HepG2 (cell line): ENCODE data around the gene PPAN. TPM values are rescaled to one million over a fixed set of nuclear protein-coding genes. Genes with fewer than 3 reads are reported as not detected.

ENCODE experiments used
- ATAC-seq: fragments of 200-7000 bp; cut with Tn5 transposase; 3 replicates; pipeline ENCODE4 v1.9.1; 2020; ENCODE audit warnings: mild to moderate bottlenecking, moderate library complexity
- BruUV-seq: library from RNA; stranded (reverse); fragments of 400-500 nt; replicated peaks from 2 replicates; lab custom pipeline; 2021; lab: Mats Ljungman, UMichigan
- CTCF ChIA-PET: fragments of 300-600 bp; formaldehyde crosslinking; extraction: SDS; loops from one replicate; lab custom pipeline; 2021; ENCODE audit warnings: low total read pairs, inconsistent platforms, low intra/inter-chr PET ratio; lab: Yijun Ruan, JAX
- POLR2A ChIA-PET: fragments of 350-600 bp; sonication (Branson Sonifier 250); formaldehyde crosslinking; loops from one replicate; lab custom pipeline; 2020; ENCODE audit warnings: antibody characterized with exemption, inconsistent platforms; lab: Yijun Ruan, JAX
- DNase-seq: peaks from one replicate; pipeline ENCODE4 v3.0.0-alpha.2; 2015; ENCODE audit warnings: low spot score
- FAIRE-seq: peaks from 3 replicates; lab custom pipeline; 2011; peaks lifted over from hg19 to GRCh38; lab: Jason Lieb, UNC
- H2AFZ ChIP-seq: one replicate; pipeline ENCODE4 v1.6.1; 2011; ENCODE audit warnings: low read length, inconsistent platforms
- H3K27ac ChIP-seq: fragments of 300-600 bp; 3 replicates; pipeline ENCODE4 v1.8.0; 2011; ENCODE audit warnings: mixed run types, mild to moderate bottlenecking, mixed read lengths, low read length, inconsistent platforms; ENCODE audit not compliant: insufficient read depth; ENCODE audit errors: extremely low read length
- H3K27me3 ChIP-seq, 2 experiments: fragments of 200-600 bp in 1 of 2; 2 replicates in 1 of 2; 3 replicates in 1 of 2; pipeline versions ENCODE4 v1.6.0 to v1.8.0; 2011; ENCODE audit warnings: low read length in 2 of 2, mild to moderate bottlenecking in 2 of 2, moderate library complexity in 2 of 2, inconsistent platforms in 1 of 2; ENCODE audit not compliant: insufficient read depth in 2 of 2, control insufficient read depth in 1 of 2
- H3K36me3 ChIP-seq, 2 experiments: fragments of 200-600 bp in 1 of 2; replicated peaks in 1 of 2; 2 replicates in 1 of 2; 3 replicates in 1 of 2; pipeline versions ENCODE4 v1.5.1 to v1.8.0; 2011; ENCODE audit warnings: low read length in 2 of 2, inconsistent platforms in 1 of 2; ENCODE audit not compliant: insufficient read depth in 2 of 2, control insufficient read depth in 1 of 2
- H3K4me1 ChIP-seq: 2 replicates; pipeline ENCODE4 v1.5.1; 2012; ENCODE audit warnings: low read length, inconsistent platforms; ENCODE audit not compliant: insufficient read depth
- H3K4me2 ChIP-seq: 2 replicates; pipeline ENCODE4 v1.6.0; 2011; ENCODE audit warnings: low read depth, low read length, inconsistent platforms
- H3K4me3 ChIP-seq, 3 experiments: fragments of 200-600 bp in 1 of 3; sonication (generic), shearing (Covaris generic) in 1 of 3; replicated peaks in 1 of 3; 2 replicates each; pipeline ENCODE4 v1.5.1; 2011 to 2016; ENCODE audit warnings: low read length in 3 of 3, inconsistent platforms in 2 of 3, low read depth in 2 of 3, mild to moderate bottlenecking in 2 of 3, control low read depth in 1 of 3, mixed read lengths in 1 of 3; ENCODE audit not compliant: insufficient read depth in 1 of 3
- H3K79me2 ChIP-seq: one replicate; pipeline ENCODE4 v1.6.1; 2011; ENCODE audit warnings: low read length, inconsistent platforms; ENCODE audit not compliant: insufficient read depth
- H3K9ac ChIP-seq: 2 replicates; pipeline ENCODE4 v1.6.0; 2011; ENCODE audit warnings: mild to moderate bottlenecking, low read depth, low read length, inconsistent platforms; ENCODE audit not compliant: insufficient read depth
- H3K9me3 ChIP-seq: 2 replicates; pipeline ENCODE4 v1.5.1; 2012; ENCODE audit warnings: mild to moderate bottlenecking, low read length
- H4K20me1 ChIP-seq: 2 replicates; pipeline ENCODE4 v1.6.0; 2011; ENCODE audit warnings: inconsistent platforms, mild to moderate bottlenecking, low read length, moderate library complexity; ENCODE audit not compliant: insufficient read depth
- KDM1A ChIP-seq: IDR thresholded peaks from 2 replicates; pipeline ENCODE4 v1.6.1; 2016; ENCODE audit warnings: missing compliant biosample characterization
- NAIF1 ChIP-seq: sonication (generic); formaldehyde crosslinking; IDR thresholded peaks from 2 replicates; pipeline ENCODE4 v1.5.0; 2020; ENCODE audit warnings: mild to moderate bottlenecking, missing genetic modification reagents, borderline replicate concordance
- TOPORS ChIP-seq: sonication (generic); formaldehyde crosslinking; IDR thresholded peaks from 2 replicates; pipeline ENCODE4 v1.8.0; 2023; ENCODE audit warnings: mild to moderate bottlenecking, missing genetic modification reagents
- ZNF234 ChIP-seq: sonication (generic); formaldehyde crosslinking; conservative IDR thresholded peaks from 2 replicates; pipeline ENCODE4 v1.5.1; 2020; ENCODE audit warnings: mild to moderate bottlenecking, missing genetic modification reagents
- ZNF652 ChIP-seq: IDR thresholded peaks from 2 replicates; pipeline ENCODE4 v1.6.1; 2016; ENCODE audit warnings: low read depth, borderline replicate concordance
- ZNF660 ChIP-seq: sonication (generic); formaldehyde crosslinking; IDR thresholded peaks from 2 replicates; pipeline ENCODE4 v1.5.1; 2020; ENCODE audit warnings: mild to moderate bottlenecking, low read depth, missing genetic modification reagents, borderline replicate concordance
- ZNF788 ChIP-seq: sonication (generic); formaldehyde crosslinking; IDR thresholded peaks from 2 replicates; pipeline ENCODE4 v1.5.0; 2020; ENCODE audit warnings: mild to moderate bottlenecking, missing genetic modification reagents, borderline replicate concordance
- whole genome bisulfite sequencing: methylation state at CpG from one replicate; pipeline ENCODE4 v1.1.6; 2017; ENCODE audit warnings: low lambda C conversion rate; 5-methylcytosine and 5-hydroxymethylcytosine counted together
- in situ Hi-C: cut with HindIII; loops from 2 replicates; pipeline ENCODE4 v1.10.0; 2017; ENCODE audit warnings: low pct_unique_long_range_greater_than_20kb; ENCODE audit not compliant: extremely low pct_ligation_motif_present
- intact Hi-C: fragments of 100-400 bp; cut with micrococcal nuclease; formaldehyde crosslinking; loops from one replicate; pipeline ENCODE4 v1.10.0; 2022; ENCODE audit not compliant: unreplicated experiment
- polyA plus RNA-seq, 8 experiments: library from polyadenylated mRNA; depleted of rRNA in 3 of 8; stranded (reverse) in 7 of 8; unstranded in 1 of 8; fragments of >200 nt; fragmentation: Illumina TruSeq in 4 of 8; extraction: Trizol in 4 of 8; gene quantifications; 2 replicates each; pipeline versions ENCODE4 v1.2.1 to v1.2.3, GENCODE V29; 2011 to 2016; ENCODE audit warnings: low read depth in 4 of 8, missing spikeins in 1 of 8, mixed read lengths in 1 of 8; ENCODE audit not compliant: insufficient read depth in 1 of 8
- total RNA-seq, 5 experiments: library from RNA; depleted of rRNA; stranded (reverse); fragments of >200 nt; fragmentation: Illumina TruSeq; extraction: Trizol; gene quantifications; 2 replicates each; pipeline ENCODE4 v1.2.3, GENCODE V29; 2016; ENCODE audit warnings: low read depth in 1 of 5
- TF ChIP-seq, protein P1 (sequence below): sonication (generic); formaldehyde crosslinking; IDR thresholded peaks from 2 replicates; pipeline ENCODE4 v1.5.0; 2020; ENCODE audit warnings: mild to moderate bottlenecking, missing genetic modification reagents, borderline replicate concordance
- TF ChIP-seq, protein P2 (sequence below): IDR thresholded peaks from 2 replicates; pipeline ENCODE4 v1.6.1; 2016
- TF ChIP-seq, protein P3 (sequence below), 2 experiments: IDR thresholded peaks; 2 replicates each; pipeline ENCODE4 v1.6.1; 2011 to 2012; ENCODE audit warnings: low read length in 2 of 2, borderline replicate concordance in 1 of 2, low read depth in 1 of 2, mild to moderate bottlenecking in 1 of 2, moderate library complexity in 1 of 2

The PPAN gene
- total and polyA plus RNA-seq, 2 of the 13 experiments (the other 11 are each of a cell fraction or from before 2014, with no cell fraction given) = 36.2 to 41.9 TPM

DNA sequence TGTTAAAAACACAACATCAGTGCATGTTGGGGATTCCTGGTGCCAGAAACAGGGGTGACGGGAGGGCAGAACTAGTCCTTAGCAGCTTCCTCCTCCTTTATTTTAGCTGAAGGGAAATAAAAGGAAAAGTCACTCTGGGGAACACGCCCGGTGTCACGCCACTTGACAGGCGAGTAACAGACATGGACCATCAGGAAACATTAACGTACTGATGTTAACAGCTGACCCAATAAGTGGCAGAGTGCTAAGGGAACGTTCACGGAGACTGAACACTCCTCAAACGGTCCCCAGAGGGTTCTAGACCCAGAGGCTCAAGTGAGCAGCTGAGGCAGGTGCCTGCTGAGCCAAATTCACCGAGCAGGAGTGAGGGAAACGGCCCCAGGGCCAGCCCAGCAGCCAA is 27.4 kb downstream of the PPAN start (continued):
- TF ChIP-seq, protein P1, sequence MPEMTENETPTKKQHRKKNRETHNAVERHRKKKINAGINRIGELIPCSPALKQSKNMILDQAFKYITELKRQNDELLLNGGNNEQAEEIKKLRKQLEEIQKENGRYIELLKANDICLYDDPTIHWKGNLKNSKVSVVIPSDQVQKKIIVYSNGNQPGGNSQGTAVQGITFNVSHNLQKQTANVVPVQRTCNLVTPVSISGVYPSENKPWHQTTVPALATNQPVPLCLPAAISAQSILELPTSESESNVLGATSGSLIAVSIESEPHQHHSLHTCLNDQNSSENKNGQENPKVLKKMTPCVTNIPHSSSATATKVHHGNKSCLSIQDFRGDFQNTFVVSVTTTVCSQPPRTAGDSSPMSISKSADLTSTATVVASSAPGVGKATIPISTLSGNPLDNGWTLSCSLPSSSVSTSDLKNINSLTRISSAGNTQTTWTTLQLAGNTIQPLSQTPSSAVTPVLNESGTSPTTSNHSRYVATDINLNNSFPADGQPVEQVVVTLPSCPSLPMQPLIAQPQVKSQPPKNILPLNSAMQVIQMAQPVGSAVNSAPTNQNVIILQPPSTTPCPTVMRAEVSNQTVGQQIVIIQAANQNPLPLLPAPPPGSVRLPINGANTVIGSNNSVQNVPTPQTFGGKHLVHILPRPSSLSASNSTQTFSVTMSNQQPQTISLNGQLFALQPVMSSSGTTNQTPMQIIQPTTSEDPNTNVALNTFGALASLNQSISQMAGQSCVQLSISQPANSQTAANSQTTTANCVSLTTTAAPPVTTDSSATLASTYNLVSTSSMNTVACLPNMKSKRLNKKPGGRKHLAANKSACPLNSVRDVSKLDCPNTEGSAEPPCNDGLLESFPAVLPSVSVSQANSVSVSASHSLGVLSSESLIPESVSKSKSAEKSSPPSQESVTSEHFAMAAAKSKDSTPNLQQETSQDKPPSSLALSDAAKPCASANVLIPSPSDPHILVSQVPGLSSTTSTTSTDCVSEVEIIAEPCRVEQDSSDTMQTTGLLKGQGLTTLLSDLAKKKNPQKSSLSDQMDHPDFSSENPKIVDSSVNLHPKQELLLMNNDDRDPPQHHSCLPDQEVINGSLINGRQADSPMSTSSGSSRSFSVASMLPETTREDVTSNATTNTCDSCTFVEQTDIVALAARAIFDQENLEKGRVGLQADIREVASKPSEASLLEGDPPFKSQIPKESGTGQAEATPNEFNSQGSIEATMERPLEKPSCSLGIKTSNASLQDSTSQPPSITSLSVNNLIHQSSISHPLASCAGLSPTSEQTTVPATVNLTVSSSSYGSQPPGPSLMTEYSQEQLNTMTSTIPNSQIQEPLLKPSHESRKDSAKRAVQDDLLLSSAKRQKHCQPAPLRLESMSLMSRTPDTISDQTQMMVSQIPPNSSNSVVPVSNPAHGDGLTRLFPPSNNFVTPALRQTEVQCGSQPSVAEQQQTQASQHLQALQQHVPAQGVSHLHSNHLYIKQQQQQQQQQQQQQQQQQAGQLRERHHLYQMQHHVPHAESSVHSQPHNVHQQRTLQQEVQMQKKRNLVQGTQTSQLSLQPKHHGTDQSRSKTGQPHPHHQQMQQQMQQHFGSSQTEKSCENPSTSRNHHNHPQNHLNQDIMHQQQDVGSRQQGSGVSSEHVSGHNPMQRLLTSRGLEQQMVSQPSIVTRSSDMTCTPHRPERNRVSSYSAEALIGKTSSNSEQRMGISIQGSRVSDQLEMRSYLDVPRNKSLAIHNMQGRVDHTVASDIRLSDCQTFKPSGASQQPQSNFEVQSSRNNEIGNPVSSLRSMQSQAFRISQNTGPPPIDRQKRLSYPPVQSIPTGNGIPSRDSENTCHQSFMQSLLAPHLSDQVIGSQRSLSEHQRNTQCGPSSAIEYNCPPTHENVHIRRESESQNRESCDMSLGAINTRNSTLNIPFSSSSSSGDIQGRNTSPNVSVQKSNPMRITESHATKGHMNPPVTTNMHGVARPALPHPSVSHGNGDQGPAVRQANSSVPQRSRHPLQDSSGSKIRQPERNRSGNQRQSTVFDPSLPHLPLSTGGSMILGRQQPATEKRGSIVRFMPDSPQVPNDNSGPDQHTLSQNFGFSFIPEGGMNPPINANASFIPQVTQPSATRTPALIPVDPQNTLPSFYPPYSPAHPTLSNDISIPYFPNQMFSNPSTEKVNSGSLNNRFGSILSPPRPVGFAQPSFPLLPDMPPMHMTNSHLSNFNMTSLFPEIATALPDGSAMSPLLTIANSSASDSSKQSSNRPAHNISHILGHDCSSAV (CRISPR knock-in tag) = no peak
- no peak for TF ChIP-seq ZNF234

DNA sequence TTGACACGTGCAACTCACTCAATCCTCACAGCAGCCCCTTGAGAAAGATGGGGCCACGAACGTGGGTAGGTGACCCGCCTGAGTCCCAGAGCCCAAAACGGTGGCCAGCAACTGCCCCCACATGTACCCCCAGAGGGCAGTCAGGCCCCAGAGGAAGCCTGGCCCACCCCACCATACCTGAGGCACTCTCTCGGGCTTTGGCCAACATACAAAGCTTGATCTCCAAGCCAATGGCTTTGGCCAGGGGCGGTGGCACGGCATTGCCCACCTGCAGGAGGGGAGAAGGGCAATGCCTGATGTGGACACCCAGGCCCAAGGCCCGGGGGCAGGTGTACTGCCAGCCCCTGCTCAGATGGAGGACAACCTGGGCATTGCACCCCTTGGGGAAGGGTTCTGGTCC is 27.9 kb downstream of the PPAN start:
- Histone ChIP-seq H3K4me3 (no peak overlapping the region), H3K9ac (no peak overlapping the region), H3K4me1 (no peaks in the 10 kb centered on the region), H2AFZ (no peak overlapping the region)
- ATAC-seq = no peak
- BruUV-seq = no TSS peak
- no CpG with 5 or more reads among the region's 9 CpGs for WGBS
- in situ Hi-C loops (no loop called here), intact Hi-C loops (no loop called here)
- FAIRE-seq = no peak
- DNase-seq = no peak
- POLR2A ChIA-PET = no interaction called here
- TF ChIP-seq NAIF1 (CRISPR knock-in tag) (no peak), ZNF660 (CRISPR knock-in tag) (no peak), KDM1A (CRISPR knock-in tag) (no peak), TOPORS (CRISPR knock-in tag) (no peak), ZNF652 (no peak), ZNF788 (CRISPR knock-in tag) (no peak)
- TF ChIP-seq, protein P2, sequence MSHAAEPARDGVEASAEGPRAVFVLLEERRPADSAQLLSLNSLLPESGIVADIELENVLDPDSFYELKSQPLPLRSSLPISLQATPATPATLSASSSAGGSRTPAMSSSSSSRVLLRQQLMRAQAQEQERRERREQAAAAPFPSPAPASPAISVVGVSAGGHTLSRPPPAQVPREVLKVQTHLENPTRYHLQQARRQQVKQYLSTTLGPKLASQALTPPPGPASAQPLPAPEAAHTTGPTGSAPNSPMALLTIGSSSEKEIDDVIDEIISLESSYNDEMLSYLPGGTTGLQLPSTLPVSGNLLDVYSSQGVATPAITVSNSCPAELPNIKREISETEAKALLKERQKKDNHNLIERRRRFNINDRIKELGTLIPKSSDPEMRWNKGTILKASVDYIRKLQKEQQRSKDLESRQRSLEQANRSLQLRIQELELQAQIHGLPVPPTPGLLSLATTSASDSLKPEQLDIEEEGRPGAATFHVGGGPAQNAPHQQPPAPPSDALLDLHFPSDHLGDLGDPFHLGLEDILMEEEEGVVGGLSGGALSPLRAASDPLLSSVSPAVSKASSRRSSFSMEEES (CRISPR knock-in tag) = no peak
- TF ChIP-seq, protein P3, sequence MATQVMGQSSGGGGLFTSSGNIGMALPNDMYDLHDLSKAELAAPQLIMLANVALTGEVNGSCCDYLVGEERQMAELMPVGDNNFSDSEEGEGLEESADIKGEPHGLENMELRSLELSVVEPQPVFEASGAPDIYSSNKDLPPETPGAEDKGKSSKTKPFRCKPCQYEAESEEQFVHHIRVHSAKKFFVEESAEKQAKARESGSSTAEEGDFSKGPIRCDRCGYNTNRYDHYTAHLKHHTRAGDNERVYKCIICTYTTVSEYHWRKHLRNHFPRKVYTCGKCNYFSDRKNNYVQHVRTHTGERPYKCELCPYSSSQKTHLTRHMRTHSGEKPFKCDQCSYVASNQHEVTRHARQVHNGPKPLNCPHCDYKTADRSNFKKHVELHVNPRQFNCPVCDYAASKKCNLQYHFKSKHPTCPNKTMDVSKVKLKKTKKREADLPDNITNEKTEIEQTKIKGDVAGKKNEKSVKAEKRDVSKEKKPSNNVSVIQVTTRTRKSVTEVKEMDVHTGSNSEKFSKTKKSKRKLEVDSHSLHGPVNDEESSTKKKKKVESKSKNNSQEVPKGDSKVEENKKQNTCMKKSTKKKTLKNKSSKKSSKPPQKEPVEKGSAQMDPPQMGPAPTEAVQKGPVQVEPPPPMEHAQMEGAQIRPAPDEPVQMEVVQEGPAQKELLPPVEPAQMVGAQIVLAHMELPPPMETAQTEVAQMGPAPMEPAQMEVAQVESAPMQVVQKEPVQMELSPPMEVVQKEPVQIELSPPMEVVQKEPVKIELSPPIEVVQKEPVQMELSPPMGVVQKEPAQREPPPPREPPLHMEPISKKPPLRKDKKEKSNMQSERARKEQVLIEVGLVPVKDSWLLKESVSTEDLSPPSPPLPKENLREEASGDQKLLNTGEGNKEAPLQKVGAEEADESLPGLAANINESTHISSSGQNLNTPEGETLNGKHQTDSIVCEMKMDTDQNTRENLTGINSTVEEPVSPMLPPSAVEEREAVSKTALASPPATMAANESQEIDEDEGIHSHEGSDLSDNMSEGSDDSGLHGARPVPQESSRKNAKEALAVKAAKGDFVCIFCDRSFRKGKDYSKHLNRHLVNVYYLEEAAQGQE (IDR thresholded peaks at IDR 0.05; ENCODE audit: borderline replicate concordance in 1 of 2, low read depth in 1 of 2, low read length in 2 of 2) = no peak
- TF ChIP-seq, all 625 proteins: peak for 0
- H3K27ac ChIP-seq = no peak overlapping the region
- CTCF ChIA-PET = no interaction called here
- H3K79me2 ChIP-seq = no peaks in the 10 kb centered on the region
- peaks cover 34 to 49% of the 10 kb centered on the region in 2 experiments for H3K36me3 ChIP-seq
- no peaks in the 10 kb centered on the region for H4K20me1 ChIP-seq
- H3K4me2 ChIP-seq = no peak overlapping the region
- no peaks in the 10 kb centered on the region for H3K9me3 ChIP-seq
- H3K27me3 ChIP-seq = no peaks in the 10 kb centered on the region
